GM08714 (cell line): ENCODE measurements around the gene PRRG2.
"Not testable (repeated sequence)": the region's sequence is repeated elsewhere in the genome, so short reads cannot be mapped to it uniquely, and the experiment has no call there.

ENCODE experiments used
- H3K4me3 ChIP-seq: fragments of 200-500 bp; sonication (Bioruptor generic); 2 replicates; pipeline ENCODE4 v1.5.1; 2014; ENCODE audit warnings: mild to moderate bottlenecking, low read length, inconsistent platforms
- ZNF274 ChIP-seq: IDR thresholded peaks from 2 replicates; pipeline ENCODE4 v1.6.1; 2012; ENCODE audit warnings: mild to moderate bottlenecking, low read depth, low read length

Gene PRRG2

DNA sequence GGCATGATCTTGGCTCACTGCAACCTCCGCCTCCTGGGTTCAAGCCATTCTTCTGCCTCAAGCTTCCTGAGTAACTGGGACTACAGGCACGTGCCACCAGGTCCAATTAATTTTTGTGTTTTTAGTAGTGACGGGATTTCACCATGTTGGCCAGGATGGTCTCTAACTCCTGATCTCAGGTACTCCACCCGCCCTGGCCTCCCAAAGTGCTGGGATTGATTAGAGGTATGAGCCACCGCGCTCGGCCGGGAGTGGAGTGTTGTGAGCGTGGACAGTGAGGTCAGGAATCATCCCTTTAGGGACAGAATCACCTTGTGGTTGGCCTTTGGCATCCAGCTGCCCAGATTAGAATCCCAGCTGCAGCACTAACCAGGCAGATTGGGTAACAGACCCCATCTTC, 48.5 kb downstream of the PRRG2 start:
- TF ChIP-seq ZNF274, result no peak
- no peak overlapping the region for H3K4me3 ChIP-seq

DNA sequence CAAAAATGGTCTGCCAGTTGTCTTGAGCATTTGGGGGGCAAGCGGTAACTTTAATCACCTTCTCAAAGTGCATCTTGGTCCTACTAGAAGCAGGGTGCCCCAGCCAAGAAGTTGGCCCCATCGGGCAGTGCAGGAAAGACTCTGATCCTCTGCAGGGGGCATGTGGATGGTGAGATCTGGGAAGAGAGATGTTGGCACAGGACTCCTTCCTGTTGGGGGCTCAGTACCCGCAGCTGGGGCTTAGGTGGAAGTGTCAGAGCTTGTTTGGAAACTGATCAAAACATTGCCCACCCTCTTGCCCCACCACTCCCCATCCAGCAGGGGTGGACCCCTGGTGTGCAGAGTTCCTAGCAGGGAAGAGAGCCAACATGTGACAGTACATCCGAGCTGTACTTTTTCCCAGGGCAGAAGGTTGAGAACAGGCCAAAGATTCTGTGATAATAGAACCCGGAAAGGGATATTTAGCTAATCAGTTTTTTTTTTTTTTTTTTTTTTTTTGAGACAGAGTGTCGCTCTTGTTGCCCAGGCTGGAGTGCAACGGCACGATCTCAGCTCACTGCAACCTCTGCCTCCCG, 50.0 kb downstream of the PRRG2 start:
- no peak overlapping the region for H3K4me3 ChIP-seq

DNA sequence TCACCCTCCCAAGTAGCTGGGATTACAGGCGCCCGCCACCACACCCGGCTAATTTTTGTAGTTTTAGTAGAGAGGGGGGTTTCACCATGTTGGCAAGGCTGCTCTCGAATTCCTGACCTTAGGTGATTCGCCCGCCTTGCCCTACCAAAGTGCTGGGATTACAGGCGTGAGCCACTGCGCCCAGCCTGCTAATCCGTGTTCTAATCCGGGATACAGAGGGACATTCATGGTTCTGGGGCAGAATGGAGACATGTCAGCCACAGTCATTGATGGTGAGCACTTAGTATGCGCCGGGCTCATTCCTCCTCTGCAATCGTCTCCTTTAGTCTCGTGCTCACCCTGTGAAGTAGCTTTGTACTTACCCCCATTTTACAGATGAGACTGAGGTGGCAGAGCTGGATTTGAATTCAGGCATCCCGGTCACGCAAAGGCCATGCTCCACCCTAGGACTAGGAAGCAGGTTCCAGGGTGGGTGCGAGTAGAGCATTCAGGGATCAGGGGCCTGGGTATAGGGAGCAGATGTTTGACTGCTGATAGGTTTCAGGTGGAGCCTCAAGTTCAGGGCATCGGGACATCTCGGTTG, 50.6 kb downstream of the PRRG2 start:
- H3K4me3 ChIP-seq, result no peak overlapping the region
- TF ChIP-seq ZNF274, result no peak

More for the DNA sequence above, 50.0 kb downstream of the PRRG2 start:
- TF ChIP-seq ZNF274, result no peak

DNA sequence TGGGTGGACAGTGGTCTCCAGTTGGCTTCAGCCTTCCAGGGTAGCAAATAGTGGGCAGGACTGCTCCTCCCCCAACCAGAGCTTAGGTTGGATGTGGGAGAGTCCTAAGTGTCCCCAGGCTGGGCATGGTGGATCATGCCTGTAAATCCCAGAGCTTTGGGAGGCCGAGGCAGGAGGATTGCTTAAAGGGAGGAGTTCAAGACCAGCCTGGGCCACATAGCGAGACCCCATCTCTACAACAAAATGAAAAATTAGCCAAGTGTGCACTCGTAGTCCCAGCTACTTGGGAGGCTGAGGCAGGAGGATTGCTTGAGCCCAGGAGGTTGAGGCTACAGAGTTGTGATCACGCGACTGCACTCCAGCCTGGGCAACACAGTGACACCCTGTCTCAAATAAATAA, 51.5 kb downstream of the PRRG2 start:
- H3K4me3 ChIP-seq, result no peak overlapping the region
- no peak for TF ChIP-seq ZNF274

GRCh38 chr19:49633273-49633672, 52.2 kb downstream of the PRRG2 start:
- not testable (repeated sequence) for H3K4me3 ChIP-seq

DNA sequence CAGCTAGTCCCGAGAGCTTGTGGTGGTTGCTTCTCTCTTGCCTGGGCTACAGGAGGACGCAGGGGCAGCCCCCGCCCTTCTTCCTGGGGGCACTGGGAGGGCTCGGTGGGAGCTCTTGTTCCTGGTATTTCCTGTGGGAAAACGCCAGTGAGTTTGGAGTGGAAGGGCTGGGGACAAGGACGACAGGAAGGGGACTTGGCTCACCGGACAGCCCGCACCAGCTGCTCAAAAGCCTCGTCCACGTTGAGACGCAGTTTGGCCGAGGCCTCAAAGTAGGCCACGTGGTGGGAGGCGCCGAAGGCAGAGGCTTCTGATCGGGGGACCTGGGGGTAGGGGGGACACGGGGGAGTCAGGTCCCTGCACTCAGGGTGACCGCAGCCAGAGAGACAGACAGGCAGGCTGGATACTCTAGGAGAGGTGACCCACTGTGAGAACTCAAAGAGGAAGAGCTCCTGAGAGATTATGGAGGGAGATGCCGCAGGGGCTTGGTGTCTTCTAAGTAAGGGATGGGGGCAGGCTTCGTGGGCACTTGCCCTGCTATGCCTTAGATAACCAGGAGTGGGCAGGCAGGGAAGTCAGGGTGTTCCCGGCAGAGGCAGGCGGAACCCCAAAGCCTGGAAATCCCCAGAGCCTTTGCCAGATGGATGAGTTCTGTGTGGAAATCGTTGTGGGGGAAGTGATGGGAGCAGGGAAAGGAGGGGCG, 54.6 kb downstream of the PRRG2 start:
- no peak overlapping the region for H3K4me3 ChIP-seq
- TF ChIP-seq ZNF274, result no peak

DNA sequence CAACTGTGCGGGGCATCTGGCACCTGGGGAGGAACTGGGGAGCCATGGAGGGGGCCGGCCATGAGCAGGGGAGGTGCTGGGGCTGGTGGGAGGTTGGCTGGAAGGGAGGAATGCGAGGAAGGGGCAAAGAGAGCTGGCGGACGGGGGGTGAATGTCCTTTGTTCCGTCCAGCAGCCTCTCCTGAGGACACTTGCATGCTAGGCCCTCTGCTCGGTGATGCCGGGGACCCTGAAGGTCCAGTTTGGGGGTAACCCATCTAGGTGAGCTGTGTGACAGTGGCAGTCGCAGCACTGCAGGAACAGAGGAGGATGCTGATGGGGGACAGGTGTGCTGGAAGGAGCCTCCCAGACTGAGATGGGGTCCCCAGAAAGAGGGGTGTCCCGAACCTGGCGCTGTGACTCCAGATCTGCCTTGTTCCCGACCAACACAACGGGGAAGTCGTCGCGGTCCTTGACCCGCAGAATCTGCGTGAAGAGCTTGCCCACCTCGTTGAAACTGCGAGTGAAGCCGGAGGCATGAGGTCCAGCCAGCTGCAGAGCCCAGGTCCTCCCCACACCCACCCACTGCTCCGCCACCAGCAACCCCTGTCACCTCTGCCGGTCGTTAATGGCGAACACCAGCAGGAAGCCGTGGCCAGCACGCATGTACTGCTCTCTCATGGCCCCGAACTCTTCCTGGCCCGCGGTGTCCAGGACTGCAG, 55.3 kb downstream of the PRRG2 start:
- no peak overlapping the region for H3K4me3 ChIP-seq
- no peak for TF ChIP-seq ZNF274

DNA sequence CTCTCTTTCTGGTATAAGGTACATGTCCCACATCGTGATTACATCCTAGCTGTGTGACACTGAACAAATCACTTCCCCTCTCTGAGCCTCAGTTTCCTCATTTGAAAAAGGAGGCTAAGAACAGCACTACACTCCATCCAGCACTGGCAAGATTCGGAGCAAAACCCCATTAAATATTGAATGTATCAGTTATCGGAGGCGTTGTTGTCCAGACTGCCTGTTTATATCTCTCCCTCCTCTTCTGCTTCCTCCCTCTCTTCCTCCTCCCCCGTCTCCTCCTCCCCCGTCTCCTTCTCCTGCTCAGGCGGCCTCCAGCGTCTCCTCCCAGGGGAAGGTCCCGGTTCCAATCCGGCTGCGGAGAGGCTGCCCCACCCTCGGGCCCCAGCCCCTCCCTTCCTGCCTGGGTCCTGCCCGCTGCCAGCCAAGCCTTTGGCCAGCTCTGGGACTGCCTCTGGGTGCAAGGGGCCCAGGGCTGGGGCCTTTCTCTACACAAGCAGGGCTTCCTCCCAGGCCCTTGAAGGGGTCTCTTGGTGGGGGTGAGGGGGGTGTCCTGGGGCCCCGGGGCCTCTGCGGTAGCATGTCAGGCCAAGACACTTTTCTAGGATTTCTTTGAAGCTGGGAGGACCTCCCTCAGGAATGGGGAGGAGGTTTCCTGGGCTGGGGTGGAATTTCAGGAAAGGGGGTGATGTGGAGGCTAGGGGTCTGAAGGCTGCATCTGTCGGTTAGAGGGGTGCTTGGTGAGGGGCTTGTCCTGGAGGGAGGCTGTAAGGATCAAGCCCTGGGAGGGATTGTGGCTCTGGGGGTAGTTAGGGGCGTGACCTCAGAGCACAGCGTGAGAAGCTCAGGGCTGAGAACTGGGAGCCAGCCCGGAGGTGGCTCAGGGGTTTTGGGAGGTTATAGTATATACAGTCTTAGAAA, 57.0 kb downstream of the PRRG2 start:
- no peak for TF ChIP-seq ZNF274
- H3K4me3 ChIP-seq, result no peak overlapping the region

- peak overlapping the region; percentile 56; the same call in 1 of the 2 replicates for H3K4me3 ChIP-seq
- TF ChIP-seq ZNF274, result no peak
These were observed 58.4 kb downstream of the PRRG2 start for GRCh38 chr19:49639401-49640112.

GRCh38 chr19:49640113-49640898, 59.2 kb downstream of the PRRG2 start, which contains the start of gene RRAS:
RRAS (minus strand) TSS chr19:49640143; CDS start chr19:49640098, 45 bp downstream.
- H3K4me3 ChIP-seq, result peak within 1 kb of the TSS; percentile 71
- TF ChIP-seq ZNF274, result no peak
